Bronchial epithelial cell (primary cell): Measurements from ENCODE around the gene ERBB4. TPM values are rescaled to one million over a fixed set of nuclear protein-coding genes. Genes with fewer than 3 reads are reported as not detected.
A peak's percentile ranks its signal among the peaks of the same experiment; 100 is the strongest.

Source experiments
- DNase-seq: peaks from one replicate; pipeline ENCODE4 v3.0.0-alpha.2; 2010; ENCODE audit warnings: low read depth
- FAIRE-seq: peaks from 2 replicates; lab custom pipeline; 2011; peaks lifted over from hg19 to GRCh38; lab: Jason Lieb, UNC
- H3K27me3 ChIP-seq: 2 replicates; pipeline ENCODE4 v1.5.1; 2011; ENCODE audit warnings: low read length; ENCODE audit not compliant: control insufficient read depth, insufficient read depth
- H3K36me3 ChIP-seq: 2 replicates; pipeline ENCODE4 v1.5.1; 2011; ENCODE audit warnings: low read length; ENCODE audit not compliant: control insufficient read depth, insufficient read depth
- H3K4me3 ChIP-seq: 2 replicates; pipeline ENCODE4 v1.5.1; 2011; ENCODE audit warnings: mild to moderate bottlenecking, low read depth, low read length, control low read depth
- CTCF ChIP-seq: IDR thresholded peaks from 2 replicates; pipeline ENCODE4 v1.5.1; 2011; ENCODE audit warnings: mild to moderate bottlenecking, moderate library complexity, low read length, control low read depth, inconsistent platforms; ENCODE audit not compliant: insufficient read depth, severe bottlenecking
- total RNA-seq: library from RNA; depleted of rRNA; stranded (reverse); fragments of >200 nt; gene quantifications from 2 replicates; pipeline ENCODE4 v1.2.1, GENCODE V29; 2014

The ERBB4 gene
- total RNA-seq, 1 donor from 2014 or later = under 0.01 TPM

- no peak overlapping the region for H3K4me3 ChIP-seq
- no peaks in the 10 kb centered on the region for H3K27me3 ChIP-seq
- DNase-seq (no peak), FAIRE-seq (no peak)
- TF ChIP-seq CTCF = no peak
- H3K36me3 ChIP-seq = no peaks in the 10 kb centered on the region
Observed at GRCh38 chr2:212523756-212524155, 14.8 kb downstream of the ERBB4 start.

- TF ChIP-seq CTCF = peak; percentile 27
- FAIRE-seq (no peak), DNase-seq (peak; percentile 30)
- H3K36me3 ChIP-seq = no peaks in the 10 kb centered on the region
- no peaks in the 10 kb centered on the region for H3K27me3 ChIP-seq
- H3K4me3 ChIP-seq = no peak overlapping the region
Observed at GRCh38 chr2:212520340-212520739, 18.3 kb downstream of the ERBB4 start.

GRCh38 chr2:212517693-212518092, 20.9 kb downstream of the ERBB4 start:
- Histone ChIP-seq H3K4me3 (no peak overlapping the region), H3K36me3 (no peaks in the 10 kb centered on the region), H3K27me3 (no peaks in the 10 kb centered on the region)
- DNase-seq (no peak), FAIRE-seq (no peak)
- TF ChIP-seq CTCF = no peak

- FAIRE-seq = no peak
- Histone ChIP-seq H3K36me3 (no peaks in the 10 kb centered on the region), H3K27me3 (no peaks in the 10 kb centered on the region), H3K4me3 (no peak overlapping the region)
- no peak for TF ChIP-seq CTCF
- DNase-seq = peak; percentile 53
Observed at GRCh38 chr2:212505586-212505985, 33.0 kb downstream of the ERBB4 start.

GRCh38 chr2:212495046-212495445, 43.6 kb downstream of the ERBB4 start:
- no peak overlapping the region for H3K4me3 ChIP-seq
- FAIRE-seq (no peak), DNase-seq (peak; percentile 69)
- no peaks in the 10 kb centered on the region for H3K27me3 ChIP-seq
- no peak for TF ChIP-seq CTCF
- H3K36me3 ChIP-seq = no peaks in the 10 kb centered on the region

GRCh38 chr2:212494418-212495020, 44.1 kb downstream of the ERBB4 start:
- no peaks in the 10 kb centered on the region for H3K27me3 ChIP-seq
- H3K4me3 ChIP-seq = no peak overlapping the region
- FAIRE-seq = no peak
- DNase-seq = peak; percentile 70
- no peaks in the 10 kb centered on the region for H3K36me3 ChIP-seq
- TF ChIP-seq CTCF = no peak
